ENCODE measurements around the gene CYP4F22. TPM values are rescaled to one million over a fixed set of nuclear protein-coding genes. Genes with fewer than 3 reads are reported as not detected.

The CYP4F22 gene
- total and polyA plus RNA-seq, 9 of the 15 experiments (the other 6 are each of a cell fraction or from before 2014, with no cell fraction given) = not detected

DNA sequence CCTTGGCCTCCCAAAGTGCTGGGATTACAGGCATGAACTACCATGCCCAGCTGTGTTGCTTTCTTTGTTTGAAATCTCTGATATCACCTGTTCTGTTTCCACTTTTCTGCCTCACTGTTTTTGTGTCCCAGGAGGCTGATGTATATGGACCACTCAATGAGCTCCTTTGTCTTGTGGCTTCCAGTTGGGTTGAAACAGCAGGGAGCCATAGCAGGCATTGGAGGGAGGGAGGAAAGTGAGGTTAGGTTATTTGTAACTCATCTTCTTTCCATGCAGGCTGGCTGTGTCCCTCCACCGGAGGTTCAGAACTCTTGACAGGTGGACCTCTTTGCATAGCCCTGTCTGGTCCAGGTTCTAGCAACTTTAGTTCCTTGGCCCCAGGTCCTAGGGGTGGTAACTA lies 6.1 kb upstream of the CYP4F22 start:
- peaks cover 2 to 24% of the 10 kb centered on the region in 2 experiments; a peak in 4 of 5 replicates for H3K27me3 ChIP-seq (ENCODE audit: control insufficient read depth in 2 of 2, insufficient read depth in 2 of 2, low read length in 2 of 2)
- WGBS (ENCODE audit: insufficient coverage, low coverage, missing lambda C conversion rate) = 0% methylated on average over 1 of the region's 1 CpG
- no peak overlapping the region for H3K9ac ChIP-seq (ENCODE audit: insufficient read depth in 1 of 2, low read depth in 2 of 2, low read length in 2 of 2)
- intact Hi-C loops (cut with micrococcal nuclease) = no loop called here
- H4K20me1 ChIP-seq (replicated peaks; ENCODE audit: control insufficient read depth, insufficient read depth, low read length) = 0 out of 2 replicates have a peak, but pooled peaks cover 1% of the 10 kb centered on the region
- ATAC-seq (no peak), DNase-seq (ENCODE audit: extremely low read depth in 1 of 4, low spot score in 3 of 4) (no peak), FAIRE-seq (no peak)
- ChIA-PET POLR2A (no interaction called here), CTCF (ENCODE audit: low intra/inter-chr PET ratio) (no interaction called here)
- no peak overlapping the region for H3K27ac ChIP-seq (ENCODE audit: extremely low read depth, low read depth, low read length)
- no peaks in the 10 kb centered on the region; a peak in 1 of 5 replicates for H3K4me1 ChIP-seq (replicated peaks in 1 of 2; ENCODE audit: control insufficient read depth in 2 of 2, insufficient read depth in 2 of 2, low read length in 2 of 2)
- H2AFZ ChIP-seq (ENCODE audit: low read depth, low read length) = no peak overlapping the region
- H3K9me3 ChIP-seq (replicated peaks; ENCODE audit: control insufficient read depth, insufficient read depth, low read depth, low read length) = no peaks in the 10 kb centered on the region
- no peaks in the 10 kb centered on the region for H3K79me2 ChIP-seq (ENCODE audit: control insufficient read depth, insufficient read depth, low read length)
- H3K4me3 ChIP-seq = no peak overlapping the region
- no peak for TF ChIP-seq HDAC1 (IDR thresholded peaks at IDR 0.05)
- no peak for TF ChIP-seq ZBTB2 (IDR thresholded peaks at IDR 0.05)
- no peak for TF ChIP-seq ZNF707 (CRISPR knock-in tag; conservative IDR thresholded peaks at IDR 0.05)
- peak; percentile 41 for TF ChIP-seq RBM25 (IDR thresholded peaks at IDR 0.05; ENCODE audit: low read depth, low read length, severe bottlenecking)
- TF ChIP-seq, protein P1, sequence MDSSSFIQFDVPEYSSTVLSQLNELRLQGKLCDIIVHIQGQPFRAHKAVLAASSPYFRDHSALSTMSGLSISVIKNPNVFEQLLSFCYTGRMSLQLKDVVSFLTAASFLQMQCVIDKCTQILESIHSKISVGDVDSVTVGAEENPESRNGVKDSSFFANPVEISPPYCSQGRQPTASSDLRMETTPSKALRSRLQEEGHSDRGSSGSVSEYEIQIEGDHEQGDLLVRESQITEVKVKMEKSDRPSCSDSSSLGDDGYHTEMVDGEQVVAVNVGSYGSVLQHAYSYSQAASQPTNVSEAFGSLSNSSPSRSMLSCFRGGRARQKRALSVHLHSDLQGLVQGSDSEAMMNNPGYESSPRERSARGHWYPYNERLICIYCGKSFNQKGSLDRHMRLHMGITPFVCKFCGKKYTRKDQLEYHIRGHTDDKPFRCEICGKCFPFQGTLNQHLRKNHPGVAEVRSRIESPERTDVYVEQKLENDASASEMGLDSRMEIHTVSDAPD (CRISPR knock-in tag; IDR thresholded peaks at IDR 0.05) = no peak
- TF ChIP-seq ZFP36 (IDR thresholded peaks at IDR 0.05; ENCODE audit: low read depth, low read length, partially characterized antibody) = peak; percentile 28
- TF ChIP-seq CHCHD3 (CRISPR knock-in tag; IDR thresholded peaks at IDR 0.05) = no peak
- no TSS peak for BruUV-seq (replicated peaks)
- in situ Hi-C loops (cut with MboI) = no loop called here
- H3K9me1 ChIP-seq (ENCODE audit: control insufficient read depth, insufficient read depth, low read length) = no peaks in the 10 kb centered on the region
- H3K4me2 ChIP-seq (ENCODE audit: insufficient read depth, low read length) = no peak overlapping the region
- no peaks in the 10 kb centered on the region for H3K36me3 ChIP-seq (ENCODE audit: control insufficient read depth, insufficient read depth, low read length)

Data from K562 (cell line).